Naive B cell (primary cell): ENCODE data around the gene SLFN14. TPM values are rescaled to one million over a fixed set of nuclear protein-coding genes. Genes with fewer than 3 reads are reported as not detected.

Experiments
- ATAC-seq, 2 donors: fragments of 150-1000 bp; cut with Tn5 transposase; 2 replicates each; pipeline ENCODE4 v1.10.0; 2021; ENCODE audit warnings: low read depth in 2 of 2, mild to moderate bottlenecking in 2 of 2, moderate library complexity in 2 of 2
- DNase-seq: peaks from one replicate; pipeline ENCODE4 v3.0.0; 2022
- H3K27ac Mint-ChIP-seq, 6 donors: one replicate each; pipeline ENCODE4 v1.8.0; 2020 to 2022; ENCODE audit warnings: mild to moderate bottlenecking in 6 of 6, mixed read lengths in 6 of 6, moderate library complexity in 5 of 6, inconsistent platforms in 2 of 6
- H3K27me3 Mint-ChIP-seq, 3 donors: one replicate each; pipeline ENCODE4 v1.8.0; 2021 to 2022; ENCODE audit warnings: mixed read lengths in 3 of 3, mild to moderate bottlenecking in 1 of 3
- H3K36me3 Mint-ChIP-seq, 2 donors: one replicate each; pipeline ENCODE4 v1.8.0; 2020 to 2022; ENCODE audit warnings: mixed read lengths in 2 of 2, inconsistent platforms in 1 of 2, mild to moderate bottlenecking in 1 of 2
- H3K4me1 Mint-ChIP-seq, 3 donors: one replicate each; pipeline ENCODE4 v1.8.0; 2020 to 2022; ENCODE audit warnings: mixed read lengths in 3 of 3, inconsistent platforms in 1 of 3, mild to moderate bottlenecking in 1 of 3, moderate library complexity in 1 of 3
- H3K4me3 Mint-ChIP-seq, 8 donors: one replicate each; pipeline ENCODE4 v1.8.0; 2020 to 2022; ENCODE audit warnings: mild to moderate bottlenecking in 8 of 8, mixed read lengths in 8 of 8, moderate library complexity in 8 of 8, inconsistent platforms in 2 of 8
- H3K9me3 Mint-ChIP-seq, 7 donors: one replicate each; pipeline ENCODE4 v1.8.0; 2020 to 2022; ENCODE audit warnings: mixed read lengths in 7 of 7, mild to moderate bottlenecking in 5 of 7, inconsistent platforms in 2 of 7, moderate library complexity in 1 of 7
- polyA plus RNA-seq, 6 donors: library from polyadenylated mRNA; unstranded; fragments of 300-500 nt; fragmentation: Illumina TruSeq; gene quantifications; one replicate each; pipeline ENCODE4 v1.2.3, GENCODE V29; 2021; ENCODE audit warnings: low read depth in 6 of 6

Gene SLFN14
- polyA plus RNA-seq = under 1 TPM in 2 of 6 donors, not detected in 4; 0.09 to 0.36 TPM

DNA sequence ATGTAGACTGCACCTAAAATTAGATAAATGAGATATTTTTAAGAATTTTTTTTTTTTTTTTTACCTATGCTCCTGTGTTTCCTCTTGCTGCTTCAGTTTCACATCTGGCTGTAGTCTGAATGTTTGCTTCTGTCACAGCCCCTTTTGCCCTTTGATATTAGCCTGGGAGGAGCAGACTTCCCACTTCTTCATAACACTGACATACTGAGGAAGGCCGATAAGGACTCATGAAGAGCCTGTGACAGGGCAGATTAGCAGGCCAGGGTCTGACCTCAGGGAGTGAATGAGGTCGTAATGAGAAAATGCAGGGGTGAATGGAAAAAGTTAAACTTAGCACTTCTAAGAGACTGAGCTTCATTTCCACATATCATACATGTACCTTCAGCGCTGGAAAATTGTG, at the start of gene SLFN14:
SLFN14 (minus strand) TSS at position 117 of the 400 bp plus-strand sequence. CDS start 2,757 bp downstream, outside the sequence.
- H3K4me3 Mint-ChIP-seq = no peak within 1 kb of the TSS
- no peaks in the 10 kb centered on the region for H3K4me1 Mint-ChIP-seq
- H3K27me3 Mint-ChIP-seq = peaks cover 24 to 32% (median 24%) of the 10 kb centered on the region in 3 donors
- H3K27ac Mint-ChIP-seq = no peak within 1 kb of the TSS
- no peaks in the 10 kb centered on the region for H3K9me3 Mint-ChIP-seq
- ATAC-seq = no peak
- DNase-seq = no peak
- no peaks in the 10 kb centered on the region for H3K36me3 Mint-ChIP-seq

DNA sequence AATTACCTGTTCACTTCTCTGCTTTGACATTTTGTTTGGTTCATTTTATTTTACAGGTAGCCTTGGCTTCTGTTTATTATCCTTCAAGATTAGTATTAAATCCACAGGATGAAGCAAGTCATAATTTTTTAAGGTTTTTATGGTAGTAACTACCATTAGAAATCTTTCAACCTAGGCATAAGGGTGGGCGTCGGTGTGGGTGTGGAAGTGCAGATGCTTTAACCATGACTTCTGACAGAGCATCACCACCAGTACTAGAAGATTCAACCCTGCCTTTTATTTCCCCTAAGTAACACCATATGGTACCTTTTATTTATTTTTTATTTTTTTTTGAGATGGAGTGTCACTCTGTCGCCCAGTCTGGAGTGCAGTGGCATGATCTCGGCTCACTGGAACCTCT, 49.2 kb upstream of the SLFN14 start:
- peaks cover 0 to 9% of the 10 kb centered on the region in 2 donors for H3K36me3 Mint-ChIP-seq
- DNase-seq = no peak
- H3K4me1 Mint-ChIP-seq = no peaks in the 10 kb centered on the region
- no peak overlapping the region for H3K27ac Mint-ChIP-seq
- ATAC-seq = no peak
- no peak overlapping the region for H3K4me3 Mint-ChIP-seq
- no peaks in the 10 kb centered on the region for H3K27me3 Mint-ChIP-seq
- H3K9me3 Mint-ChIP-seq = no peaks in the 10 kb centered on the region

DNA sequence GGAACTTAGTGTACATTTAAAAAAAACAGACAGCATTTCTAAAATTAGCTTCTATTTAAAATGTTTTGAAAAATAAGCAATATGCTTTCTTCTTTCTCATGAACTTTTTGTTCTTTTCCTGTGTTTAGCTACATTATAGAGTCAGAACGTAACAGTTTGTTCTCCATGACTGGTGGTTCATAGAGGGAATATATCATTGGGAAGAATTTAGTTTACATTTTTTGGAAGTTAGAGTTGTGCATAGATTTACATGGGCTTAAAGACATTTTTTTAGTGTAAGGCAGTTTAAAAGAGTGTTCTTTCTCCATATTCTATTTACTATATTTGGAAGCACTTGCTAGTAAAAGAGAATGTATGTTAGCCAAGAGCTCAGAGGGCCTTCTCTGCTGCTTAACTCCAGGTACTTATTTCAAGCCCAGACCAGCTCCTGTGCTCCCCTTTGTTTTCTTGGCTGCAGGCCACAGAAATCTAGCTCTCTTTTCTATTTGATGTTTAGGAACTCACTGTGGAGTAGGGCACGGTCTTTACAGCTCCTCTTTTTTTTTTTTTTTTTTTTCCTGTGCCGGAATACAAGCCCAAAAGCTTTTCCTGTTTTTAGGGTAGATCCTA, 46.7 kb upstream of the SLFN14 start:
- ATAC-seq = no peak
- no peaks in the 10 kb centered on the region for H3K27me3 Mint-ChIP-seq
- no peak overlapping the region for H3K4me3 Mint-ChIP-seq
- no peaks in the 10 kb centered on the region for H3K9me3 Mint-ChIP-seq
- no peak for DNase-seq
- H3K4me1 Mint-ChIP-seq = no peaks in the 10 kb centered on the region
- no peak overlapping the region for H3K27ac Mint-ChIP-seq
- H3K36me3 Mint-ChIP-seq = peaks cover 0 to 9% of the 10 kb centered on the region in 2 donors

GRCh38 chr17:35605678-35606077, 45.1 kb upstream of the SLFN14 start:
- H3K36me3 Mint-ChIP-seq = peaks cover 0 to 9% of the 10 kb centered on the region in 2 donors

GRCh38 chr17:35603674-35604073, 43.1 kb upstream of the SLFN14 start:
- H3K27me3 Mint-ChIP-seq = no peaks in the 10 kb centered on the region
- no peak for ATAC-seq
- H3K36me3 Mint-ChIP-seq = peaks cover 0 to 9% of the 10 kb centered on the region in 2 donors
- no peaks in the 10 kb centered on the region for H3K4me1 Mint-ChIP-seq
- no peaks in the 10 kb centered on the region for H3K9me3 Mint-ChIP-seq
- H3K27ac Mint-ChIP-seq = peak overlapping the region in 1 of 6 donors; percentile 36
- DNase-seq = no peak
- H3K4me3 Mint-ChIP-seq = no peak overlapping the region

More at GRCh38 chr17:35605678-35606077, 45.1 kb upstream of the SLFN14 start:
- Mint-ChIP-seq H3K27me3 (no peaks in the 10 kb centered on the region), H3K27ac (no peak overlapping the region), H3K4me3 (no peak overlapping the region), H3K9me3 (no peaks in the 10 kb centered on the region), H3K4me1 (no peaks in the 10 kb centered on the region)
- ATAC-seq (no peak), DNase-seq (no peak)

- Mint-ChIP-seq H3K36me3 (peaks cover 8 to 16% of the 10 kb centered on the region in 2 donors), H3K27ac (no peak overlapping the region), H3K9me3 (no peaks in the 10 kb centered on the region), H3K4me1 (peaks cover 0 to 6% (median 4%) of the 10 kb centered on the region in 3 donors), H3K27me3 (no peaks in the 10 kb centered on the region), H3K4me3 (no peak overlapping the region)
- ATAC-seq = no peak
- no peak for DNase-seq
Observed at GRCh38 chr17:35597604-35598003, 37.0 kb upstream of the SLFN14 start.

DNA sequence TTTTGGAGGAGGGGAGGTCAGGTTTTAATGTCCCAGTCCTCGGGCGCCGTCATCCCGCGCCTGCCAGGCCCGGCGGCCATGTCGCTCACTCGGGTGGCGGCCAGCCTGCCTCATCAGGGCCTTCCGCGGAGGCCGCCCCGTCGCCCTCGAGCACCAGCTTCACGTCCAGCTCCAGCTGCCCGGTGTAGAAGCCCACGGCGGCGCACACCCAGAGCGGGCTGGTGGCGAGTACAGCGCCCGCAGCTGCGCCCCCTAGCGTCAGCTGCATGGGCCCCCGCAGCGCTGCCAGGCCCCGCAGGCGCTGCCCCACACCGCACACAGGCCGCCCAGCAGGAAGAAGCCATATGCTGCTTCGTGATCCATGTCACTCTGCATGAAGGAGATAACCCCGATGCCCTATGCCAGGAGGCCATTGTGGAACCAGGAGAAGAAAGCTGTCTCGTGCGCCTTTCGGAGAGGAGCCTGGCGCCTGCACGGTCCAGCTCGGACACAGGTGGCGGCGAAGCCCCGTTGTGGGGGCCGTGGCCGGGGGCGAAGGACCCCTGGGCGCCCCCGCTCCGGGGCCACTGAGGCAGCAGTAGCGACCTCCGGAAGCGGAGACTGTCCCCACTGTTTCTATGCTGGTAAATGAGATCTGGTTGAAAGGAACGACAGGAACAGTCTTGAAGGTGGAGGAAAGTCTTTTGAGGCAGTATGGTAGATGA, 36.1 kb upstream of the SLFN14 start:
- H3K4me3 Mint-ChIP-seq = no peak overlapping the region
- peaks cover 8 to 16% of the 10 kb centered on the region in 2 donors for H3K36me3 Mint-ChIP-seq
- peaks cover 0 to 6% (median 4%) of the 10 kb centered on the region in 3 donors for H3K4me1 Mint-ChIP-seq
- DNase-seq (no peak), ATAC-seq (no peak)
- H3K9me3 Mint-ChIP-seq = no peaks in the 10 kb centered on the region
- no peak overlapping the region for H3K27ac Mint-ChIP-seq
- no peaks in the 10 kb centered on the region for H3K27me3 Mint-ChIP-seq

GRCh38 chr17:35596072-35596471, 35.5 kb upstream of the SLFN14 start:
- no peak for ATAC-seq
- Mint-ChIP-seq H3K4me3 (no peak overlapping the region), H3K27me3 (no peaks in the 10 kb centered on the region), H3K27ac (peak overlapping the region in 1 of 6 donors; percentile 69), H3K36me3 (peaks cover 8 to 16% of the 10 kb centered on the region in 2 donors), H3K4me1 (peaks cover 0 to 6% (median 4%) of the 10 kb centered on the region in 3 donors), H3K9me3 (no peaks in the 10 kb centered on the region)
- no peak for DNase-seq

GRCh38 chr17:35588196-35588920, 27.7 kb upstream of the SLFN14 start:
- Mint-ChIP-seq H3K4me1 (peaks cover 14 to 43% (median 26%) of the 10 kb centered on the region in 3 donors), H3K36me3 (peaks cover 0 to 7% of the 10 kb centered on the region in 2 donors), H3K27me3 (peaks cover 0 to 15% (median 7%) of the 10 kb centered on the region in 3 donors), H3K9me3 (no peaks in the 10 kb centered on the region), H3K27ac (peak overlapping the region; percentile 44 to 99 (median 96)), H3K4me3 (peak overlapping the region; percentile 90 to 100 (median 98))
- ATAC-seq (no peak), DNase-seq (no peak)

DNA sequence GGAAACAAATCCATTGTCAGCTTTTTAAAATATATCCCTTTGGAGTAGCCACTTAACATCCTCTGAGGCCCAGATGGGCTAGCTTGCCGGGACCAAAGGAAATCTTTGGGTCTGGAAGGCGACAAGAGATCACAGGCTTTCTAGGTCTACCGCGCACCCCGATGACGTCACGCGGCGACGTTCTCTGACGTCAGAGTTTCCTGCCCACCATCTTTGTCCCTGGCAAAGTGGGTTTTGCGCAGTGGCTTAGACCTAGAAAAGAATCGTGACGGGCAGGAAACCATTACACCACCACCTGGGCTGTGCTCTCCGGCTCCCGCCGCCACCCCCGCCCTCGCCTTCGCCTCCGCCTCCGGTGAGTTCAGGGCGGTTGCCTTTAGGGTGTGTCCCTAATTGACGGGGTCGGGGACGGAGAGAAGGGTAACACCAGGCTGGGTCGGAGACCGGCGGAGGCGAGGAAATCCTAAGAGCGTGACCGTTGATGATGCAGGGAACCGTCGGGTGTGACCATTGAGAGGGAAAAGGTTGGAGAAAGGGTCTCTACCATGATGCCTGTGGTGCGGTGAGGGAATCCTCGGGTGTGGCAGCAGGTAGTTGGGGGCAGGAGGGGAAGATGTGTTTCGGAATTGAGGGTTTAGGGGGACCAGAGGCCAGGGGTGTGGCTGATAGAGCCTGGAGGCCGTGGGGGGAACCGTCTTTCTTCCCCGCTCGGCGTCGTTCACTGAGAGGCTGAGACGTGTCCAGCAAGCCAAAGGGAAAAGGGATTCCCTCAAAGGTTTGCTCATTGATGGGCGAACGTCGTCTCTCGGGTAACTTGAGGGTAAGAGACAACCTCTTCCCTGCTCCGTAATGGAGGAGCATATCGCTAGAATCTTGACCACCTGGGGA, 26.7 kb upstream of the SLFN14 start, which contains the start of gene AP2B1:
AP2B1 (plus strand) TSS at position 249 of the 888 bp plus-strand sequence. CDS start 6,709 bp downstream, outside the sequence.
- Mint-ChIP-seq H3K4me3 (peak within 1 kb of the TSS; percentile 90 to 100 (median 98)), H3K27ac (peak within 1 kb of the TSS; percentile 95 to 99 (median 98)), H3K27me3 (peaks cover 0 to 17% (median 7%) of the 10 kb centered on the region in 3 donors), H3K36me3 (peaks cover 0 to 7% of the 10 kb centered on the region in 2 donors), H3K4me1 (peaks cover 14 to 43% (median 26%) of the 10 kb centered on the region in 3 donors), H3K9me3 (no peaks in the 10 kb centered on the region)
- ATAC-seq = peak; percentile 97
- DNase-seq = peak; percentile 97

- ATAC-seq = peak in 1 of 2 donors; percentile 1
- peaks cover 0 to 17% (median 7%) of the 10 kb centered on the region in 3 donors for H3K27me3 Mint-ChIP-seq
- H3K4me1 Mint-ChIP-seq = peaks cover 14 to 43% (median 26%) of the 10 kb centered on the region in 3 donors
- DNase-seq = no peak
- no peaks in the 10 kb centered on the region for H3K9me3 Mint-ChIP-seq
- H3K27ac Mint-ChIP-seq = peak overlapping the region; percentile 95 to 99 (median 98)
- peak overlapping the region; percentile 90 to 100 (median 98) for H3K4me3 Mint-ChIP-seq
- H3K36me3 Mint-ChIP-seq = peaks cover 0 to 7% of the 10 kb centered on the region in 2 donors
Observed at GRCh38 chr17:35586569-35587073, 26.0 kb upstream of the SLFN14 start.

GRCh38 chr17:35584061-35584460, 23.4 kb upstream of the SLFN14 start:
- Mint-ChIP-seq H3K27ac (no peak overlapping the region), H3K27me3 (peaks cover 0 to 17% (median 7%) of the 10 kb centered on the region in 3 donors), H3K4me3 (peak overlapping the region in 1 of 8 donors; percentile 27), H3K4me1 (peaks cover 11 to 32% (median 22%) of the 10 kb centered on the region in 3 donors), H3K36me3 (peaks cover 0 to 7% of the 10 kb centered on the region in 2 donors), H3K9me3 (no peaks in the 10 kb centered on the region)
- ATAC-seq (no peak), DNase-seq (no peak)
